ENCODE data around the gene NDUFAB1. TPM values are rescaled to one million over a fixed set of nuclear protein-coding genes. Genes with fewer than 3 reads are reported as not detected.
"Not testable (repeated sequence)": the region's sequence is repeated elsewhere in the genome, so short reads cannot be mapped to it uniquely, and the experiment has no call there.

The NDUFAB1 gene
- total RNA-seq, 4 donors from 2014 or later, result 29.0 to 88.9 (median 73.4) TPM

GRCh38 chr16:23634461-23635036 is 38.4 kb upstream of the NDUFAB1 start:
- Histone ChIP-seq H3K27me3 (no peaks in the 10 kb centered on the region), H3K27ac (no peak overlapping the region), H3K9me3 (no peaks in the 10 kb centered on the region), H3K36me3 (peaks cover 52% of the 10 kb centered on the region), H3K4me3 (no peak overlapping the region), H3K4me1 (peaks cover 3% of the 10 kb centered on the region)
- no peak for DNase-seq (ENCODE audit: low spot score in 2 of 2)
- TF ChIP-seq POLR2AphosphoS5 (IDR thresholded peaks at IDR 0.05) (no peak), CTCF (IDR thresholded peaks at IDR 0.05) (no peak), EP300 (IDR thresholded peaks at IDR 0.05) (no peak), POLR2A (IDR thresholded peaks at IDR 0.05) (no peak)
- WGBS, result 96% methylated on average over 4 of the region's 4 CpGs

- not testable (repeated sequence) for H3K4me1 ChIP-seq; DNase-seq (ENCODE audit: low spot score in 2 of 2); H3K27ac ChIP-seq; H3K4me3 ChIP-seq; H3K27me3 ChIP-seq; H3K9me3 ChIP-seq
- H3K36me3 ChIP-seq, result peaks cover 54% of the 10 kb centered on the region
- 97% methylated on average over 3 of the region's 3 CpGs for whole genome bisulfite sequencing
These were observed 35.8 kb upstream of the NDUFAB1 start for GRCh38 chr16:23631874-23632273.

- peaks cover 56% of the 10 kb centered on the region for H3K36me3 ChIP-seq
- TF ChIP-seq CTCF (IDR thresholded peaks at IDR 0.05), result no peak
- no peak for TF ChIP-seq EP300 (IDR thresholded peaks at IDR 0.05)
- TF ChIP-seq POLR2A (IDR thresholded peaks at IDR 0.05), result no peak
- TF ChIP-seq POLR2AphosphoS5 (IDR thresholded peaks at IDR 0.05), result no peak
- no peak overlapping the region for H3K4me3 ChIP-seq
- no peaks in the 10 kb centered on the region for H3K9me3 ChIP-seq
- no peak for DNase-seq (ENCODE audit: low spot score in 2 of 2)
- WGBS, result 74% methylated on average over 8 of the region's 8 CpGs
- H3K27ac ChIP-seq, result no peak overlapping the region
- H3K4me1 ChIP-seq, result peaks cover 2% of the 10 kb centered on the region
- H3K27me3 ChIP-seq, result no peaks in the 10 kb centered on the region
These were observed 33.4 kb upstream of the NDUFAB1 start for GRCh38 chr16:23629516-23629915.

- TF ChIP-seq POLR2AphosphoS5 (IDR thresholded peaks at IDR 0.05) (no peak), CTCF (IDR thresholded peaks at IDR 0.05) (no peak), EP300 (IDR thresholded peaks at IDR 0.05) (no peak), POLR2A (IDR thresholded peaks at IDR 0.05) (no peak)
- H3K9me3 ChIP-seq, result no peaks in the 10 kb centered on the region
- H3K27me3 ChIP-seq, result no peaks in the 10 kb centered on the region
- no peak overlapping the region for H3K4me3 ChIP-seq
- DNase-seq (ENCODE audit: low spot score in 2 of 2), result no peak
- H3K4me1 ChIP-seq, result no peaks in the 10 kb centered on the region
- H3K27ac ChIP-seq, result no peak overlapping the region
- peaks cover 80% of the 10 kb centered on the region for H3K36me3 ChIP-seq
These were observed 28.0 kb upstream of the NDUFAB1 start for GRCh38 chr16:23624092-23624491.

- DNase-seq (ENCODE audit: low spot score in 2 of 2), result no peak
- no peaks in the 10 kb centered on the region for H3K27me3 ChIP-seq
- H3K4me1 ChIP-seq, result no peaks in the 10 kb centered on the region
- TF ChIP-seq POLR2A (IDR thresholded peaks at IDR 0.05), result no peak
- H3K4me3 ChIP-seq, result no peak overlapping the region
- no peak overlapping the region for H3K27ac ChIP-seq
- peaks cover 88% of the 10 kb centered on the region for H3K36me3 ChIP-seq
- 97% methylated on average over 9 of the region's 9 CpGs for WGBS
- no peaks in the 10 kb centered on the region for H3K9me3 ChIP-seq
These were observed 19.7 kb upstream of the NDUFAB1 start for GRCh38 chr16:23615805-23616204.

GRCh38 chr16:23611936-23612335 is 15.8 kb upstream of the NDUFAB1 start:
- no peak for TF ChIP-seq CTCF (IDR thresholded peaks at IDR 0.05)
- TF ChIP-seq POLR2AphosphoS5 (IDR thresholded peaks at IDR 0.05), result no peak
- no peak for TF ChIP-seq EP300 (IDR thresholded peaks at IDR 0.05)
- TF ChIP-seq POLR2A (IDR thresholded peaks at IDR 0.05), result no peak
- WGBS, result 96% methylated on average over 3 of the region's 3 CpGs
- Histone ChIP-seq H3K4me1 (no peaks in the 10 kb centered on the region), H3K9me3 (no peaks in the 10 kb centered on the region), H3K36me3 (peaks cover 74% of the 10 kb centered on the region), H3K4me3 (no peak overlapping the region), H3K27me3 (no peaks in the 10 kb centered on the region), H3K27ac (no peak overlapping the region)
- no peak for DNase-seq (ENCODE audit: low spot score in 2 of 2)

GRCh38 chr16:23610905-23611304 is 14.8 kb upstream of the NDUFAB1 start:
- H3K27me3 ChIP-seq; DNase-seq (ENCODE audit: low spot score in 2 of 2); H3K4me1 ChIP-seq; H3K27ac ChIP-seq; H3K4me3 ChIP-seq; H3K9me3 ChIP-seq: not testable (repeated sequence)
- peaks cover 74% of the 10 kb centered on the region for H3K36me3 ChIP-seq
- 95% methylated on average over 6 of the region's 6 CpGs for WGBS
